ENCODE data around the gene P2RY11. TPM values are rescaled to one million over a fixed set of nuclear protein-coding genes. Genes with fewer than 3 reads are reported as not detected.

The P2RY11 gene
- total and polyA plus RNA-seq, 12 donors: 4.2 to 13.8 (median 6.4) TPM

DNA sequence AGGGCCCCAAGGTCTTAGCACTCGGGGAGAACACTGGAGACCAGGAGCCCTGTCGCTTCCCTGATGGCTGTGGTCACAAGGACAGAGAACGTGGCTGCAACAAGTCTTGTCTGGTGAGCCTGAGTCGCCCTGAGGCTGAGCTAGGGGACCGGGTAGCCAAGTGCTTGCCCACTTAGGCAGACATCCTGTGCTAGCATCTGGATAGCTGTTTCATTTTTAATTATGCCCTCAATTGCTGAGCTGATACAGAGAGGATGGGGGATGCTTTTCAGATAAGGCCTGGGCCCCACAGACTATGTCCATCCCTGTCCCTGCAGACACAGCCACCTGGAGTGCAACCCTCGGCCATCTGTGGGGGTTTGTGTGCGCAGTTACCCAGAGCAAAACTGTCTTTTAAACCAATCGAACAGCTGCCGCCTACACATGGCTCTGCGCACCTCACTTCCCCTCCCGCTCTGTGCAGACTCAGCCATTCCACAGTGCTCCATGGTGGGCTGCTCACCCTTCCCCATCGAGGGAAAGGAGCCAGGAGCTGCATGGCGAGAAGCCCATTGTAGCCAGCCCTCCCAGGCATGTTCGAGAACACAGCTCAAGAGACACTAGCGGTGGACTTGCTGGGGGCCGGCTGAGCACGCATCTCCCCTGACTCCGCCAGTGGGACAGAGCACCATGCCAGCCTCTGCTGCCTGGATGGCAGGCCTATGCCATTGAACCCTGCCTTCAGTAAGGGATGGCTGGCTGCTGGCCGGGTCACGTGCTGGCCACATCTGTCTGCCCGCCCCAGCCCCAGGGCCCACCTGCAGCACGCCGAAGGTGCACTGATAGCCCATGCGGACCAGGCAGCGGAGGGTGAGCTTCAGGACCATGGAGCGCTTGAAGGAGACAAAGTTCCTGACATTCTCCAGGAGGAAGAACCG is 27.6 kb downstream of the P2RY11 start:
- TF ChIP-seq, protein P1, sequence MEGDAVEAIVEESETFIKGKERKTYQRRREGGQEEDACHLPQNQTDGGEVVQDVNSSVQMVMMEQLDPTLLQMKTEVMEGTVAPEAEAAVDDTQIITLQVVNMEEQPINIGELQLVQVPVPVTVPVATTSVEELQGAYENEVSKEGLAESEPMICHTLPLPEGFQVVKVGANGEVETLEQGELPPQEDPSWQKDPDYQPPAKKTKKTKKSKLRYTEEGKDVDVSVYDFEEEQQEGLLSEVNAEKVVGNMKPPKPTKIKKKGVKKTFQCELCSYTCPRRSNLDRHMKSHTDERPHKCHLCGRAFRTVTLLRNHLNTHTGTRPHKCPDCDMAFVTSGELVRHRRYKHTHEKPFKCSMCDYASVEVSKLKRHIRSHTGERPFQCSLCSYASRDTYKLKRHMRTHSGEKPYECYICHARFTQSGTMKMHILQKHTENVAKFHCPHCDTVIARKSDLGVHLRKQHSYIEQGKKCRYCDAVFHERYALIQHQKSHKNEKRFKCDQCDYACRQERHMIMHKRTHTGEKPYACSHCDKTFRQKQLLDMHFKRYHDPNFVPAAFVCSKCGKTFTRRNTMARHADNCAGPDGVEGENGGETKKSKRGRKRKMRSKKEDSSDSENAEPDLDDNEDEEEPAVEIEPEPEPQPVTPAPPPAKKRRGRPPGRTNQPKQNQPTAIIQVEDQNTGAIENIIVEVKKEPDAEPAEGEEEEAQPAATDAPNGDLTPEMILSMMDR (IDR thresholded peaks at IDR 0.05): no peak
- no peak overlapping the region for H3K27ac ChIP-seq
- no peak overlapping the region for H3K4me3 ChIP-seq
- H3K4me1 ChIP-seq: peaks cover 0 to 4% (median 0%) of the 10 kb centered on the region in 9 donors
- H3K9me3 ChIP-seq: no peaks in the 10 kb centered on the region
- peaks cover 0 to 100% (median 80%) of the 10 kb centered on the region in 9 donors for H3K36me3 ChIP-seq
- DNase-seq: no peak
- intact Hi-C loops (cut with DNase I): no loop called here
- WGBS, 2 donors: 93 to 94% methylated on average over 27 of the region's 27 CpGs
- no peaks in the 10 kb centered on the region for H3K27me3 ChIP-seq
- no peak for ATAC-seq

DNA sequence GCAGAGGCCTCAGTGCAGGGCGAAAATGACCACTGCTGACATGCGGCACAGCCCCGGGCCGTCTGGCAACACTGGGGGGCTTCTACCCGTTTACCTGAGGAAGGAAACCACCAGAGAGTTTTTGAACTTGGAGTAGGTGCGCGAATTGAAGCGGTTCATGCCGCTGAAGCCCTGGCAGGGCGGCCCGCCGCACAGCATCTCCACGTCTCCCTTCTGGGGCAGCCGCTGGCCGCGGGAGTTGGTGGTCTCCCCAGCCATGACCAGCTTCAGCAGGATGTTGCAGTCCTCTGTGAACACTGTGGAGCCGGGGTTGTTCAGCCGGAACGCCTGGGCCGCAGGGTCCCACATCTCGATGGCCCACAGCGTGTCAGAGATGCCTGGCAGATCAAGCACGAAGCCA is 28.5 kb downstream of the P2RY11 start:
- TF ChIP-seq, protein P1 (IDR thresholded peaks at IDR 0.05): no peak
- WGBS, 2 donors: 96% methylated on average over 23 of the region's 23 CpGs
- DNase-seq (no peak), ATAC-seq (no peak)
- Histone ChIP-seq H3K4me3 (no peak overlapping the region), H3K36me3 (peaks cover 0 to 100% (median 83%) of the 10 kb centered on the region in 9 donors), H3K27me3 (no peaks in the 10 kb centered on the region), H3K9me3 (no peaks in the 10 kb centered on the region), H3K27ac (no peak overlapping the region), H3K4me1 (peaks cover 0 to 4% (median 0%) of the 10 kb centered on the region in 9 donors)
- intact Hi-C loops (cut with DNase I): no loop called here

DNA sequence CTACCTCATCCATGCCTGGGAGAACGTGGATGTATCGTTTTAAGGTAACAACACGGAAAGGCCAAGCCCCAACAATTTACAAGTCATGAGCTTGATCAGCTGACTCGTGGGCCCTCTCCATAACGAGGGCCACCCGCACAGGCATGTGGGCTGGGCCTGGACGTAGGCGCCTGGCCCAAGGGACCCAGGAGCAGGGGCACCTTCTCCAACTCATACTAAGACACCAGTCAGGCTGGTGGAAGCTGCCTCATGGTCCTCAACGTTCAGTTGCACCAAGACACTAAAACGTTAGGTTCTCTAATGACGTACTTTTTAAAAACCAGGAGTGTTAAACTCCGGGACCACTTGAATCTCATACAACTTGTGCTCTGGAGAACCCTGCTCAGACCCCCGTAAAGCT is 30.0 kb downstream of the P2RY11 start:
- TF ChIP-seq, protein P1 (IDR thresholded peaks at IDR 0.05): no peak
- ATAC-seq: no peak
- Histone ChIP-seq H3K27ac (no peak overlapping the region), H3K4me1 (peaks cover 0 to 4% (median 0%) of the 10 kb centered on the region in 9 donors), H3K27me3 (no peaks in the 10 kb centered on the region), H3K4me3 (no peak overlapping the region), H3K9me3 (no peaks in the 10 kb centered on the region), H3K36me3 (peaks cover 0 to 100% (median 89%) of the 10 kb centered on the region in 9 donors)
- 94 to 95% methylated on average over 13 of the region's 13 CpGs for WGBS, 2 donors
- intact Hi-C loops (cut with DNase I): no loop called here
- no peak for DNase-seq

DNA sequence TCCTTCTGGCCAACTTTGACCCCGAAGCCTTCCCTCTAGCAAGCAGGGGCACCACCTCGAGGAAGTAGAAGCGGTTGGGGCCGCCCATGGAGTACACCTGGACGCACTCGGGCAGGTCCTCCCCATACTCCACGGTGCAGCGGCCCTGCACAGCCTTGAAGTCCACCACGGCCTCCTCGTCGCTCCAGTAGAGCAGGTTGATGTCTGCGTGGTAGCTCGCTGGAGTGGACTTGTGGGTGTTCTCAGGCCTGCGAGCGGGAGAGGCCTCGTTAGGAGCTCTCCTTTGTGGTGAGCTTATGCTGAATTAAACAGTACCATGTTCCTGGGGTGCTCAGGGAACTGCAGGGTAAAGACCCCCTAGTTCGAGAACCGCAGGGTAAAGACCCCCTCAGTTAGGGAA is 30.5 kb downstream of the P2RY11 start:
- Histone ChIP-seq H3K9me3 (no peaks in the 10 kb centered on the region), H3K27ac (peak overlapping the region in 1 of 10 donors; percentile 86), H3K27me3 (no peaks in the 10 kb centered on the region), H3K36me3 (peaks cover 0 to 100% (median 88%) of the 10 kb centered on the region in 9 donors), H3K4me3 (no peak overlapping the region), H3K4me1 (peaks cover 0 to 4% (median 0%) of the 10 kb centered on the region in 9 donors)
- DNase-seq (no peak), ATAC-seq (no peak)
- TF ChIP-seq, protein P1 (IDR thresholded peaks at IDR 0.05): no peak
- intact Hi-C loops (cut with DNase I): no loop called here
- 97 to 99% methylated on average over 18 of the region's 18 CpGs for WGBS, 2 donors

All from heart right ventricle (tissue), 16 donors.